ENCODE data around the gene VPS8.

DNA sequence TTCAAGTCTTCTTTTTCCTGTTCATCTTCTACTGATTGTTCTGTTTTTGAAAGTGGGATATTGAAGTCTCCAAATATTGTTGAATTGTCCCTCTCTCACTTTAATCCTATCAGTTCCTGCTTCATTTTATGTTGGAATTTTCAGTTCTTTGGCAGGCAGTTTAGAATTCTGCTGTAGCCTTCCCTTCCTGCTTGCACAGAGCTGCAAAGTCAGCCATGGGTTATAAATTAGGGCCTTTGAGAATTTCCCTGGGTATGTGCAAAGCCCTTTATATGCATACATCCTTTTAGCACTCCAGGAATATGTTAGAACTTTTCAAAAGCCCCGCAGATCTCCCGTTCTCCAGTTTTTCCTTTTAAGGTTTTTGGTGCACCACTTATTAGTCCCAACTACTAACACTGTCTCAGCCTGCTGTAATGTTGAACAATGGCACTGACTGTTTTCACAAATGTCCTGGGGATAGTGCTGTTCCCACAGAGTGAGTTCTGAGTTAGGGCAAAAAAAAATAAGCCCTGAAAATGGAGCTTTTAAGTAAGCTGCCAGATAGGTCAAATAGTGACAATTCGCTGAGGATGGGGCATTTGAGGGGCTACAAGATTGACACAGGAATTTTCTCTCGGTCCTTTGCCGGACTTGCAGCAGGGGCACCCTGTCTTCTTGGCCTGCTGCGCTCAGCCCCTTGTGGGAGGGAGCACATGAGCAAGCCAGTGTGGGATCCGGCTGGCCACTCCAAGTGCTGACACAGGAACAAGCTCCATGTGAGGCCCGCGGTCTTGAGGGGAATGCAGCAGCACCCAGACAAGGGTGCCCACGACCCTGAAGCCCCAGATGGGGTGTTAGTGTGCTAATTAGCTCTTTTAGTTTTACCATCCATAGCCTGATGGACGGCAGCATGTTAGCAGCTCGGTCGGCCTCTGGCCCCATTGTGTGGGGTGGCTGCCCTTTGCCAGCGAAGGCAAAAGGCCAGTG, 96.0 kb downstream of the VPS8 start:
- no peak for TF ChIP-seq GLI4 (tag by site-specific recombination; IDR thresholded peaks at IDR 0.05)
- TF ChIP-seq CTCF (tag by site-specific recombination; IDR thresholded peaks at IDR 0.05) = no peak
- no peak for TF ChIP-seq FEZF1 (tag by site-specific recombination; IDR thresholded peaks at IDR 0.05)
- TF ChIP-seq ZNF274 (IDR thresholded peaks at IDR 0.05; ENCODE audit: low read length) = no peak
- no peak for TF ChIP-seq ZNF274 (tag by site-specific recombination; IDR thresholded peaks at IDR 0.05; ENCODE audit: borderline replicate concordance)
- no peak for TF ChIP-seq ZNF501 (tag by site-specific recombination; IDR thresholded peaks at IDR 0.05)
- TF ChIP-seq YY1 (tag by site-specific recombination; IDR thresholded peaks at IDR 0.05) = no peak
- no peak for TF ChIP-seq ZNF561 (tag by site-specific recombination; IDR thresholded peaks at IDR 0.05; ENCODE audit: borderline replicate concordance)
- TF ChIP-seq ZNF112 (tag by site-specific recombination; IDR thresholded peaks at IDR 0.05) = no peak
- TF ChIP-seq MZF1 (tag by site-specific recombination; IDR thresholded peaks at IDR 0.05; ENCODE audit: borderline replicate concordance) = no peak
- TF ChIP-seq SP2 (tag by site-specific recombination; IDR thresholded peaks at IDR 0.05) = no peak
- TF ChIP-seq HOXA7 (CRISPR knock-in tag; IDR thresholded peaks at IDR 0.05; ENCODE audit: borderline replicate concordance) = no peak
- TF ChIP-seq, protein P1, sequence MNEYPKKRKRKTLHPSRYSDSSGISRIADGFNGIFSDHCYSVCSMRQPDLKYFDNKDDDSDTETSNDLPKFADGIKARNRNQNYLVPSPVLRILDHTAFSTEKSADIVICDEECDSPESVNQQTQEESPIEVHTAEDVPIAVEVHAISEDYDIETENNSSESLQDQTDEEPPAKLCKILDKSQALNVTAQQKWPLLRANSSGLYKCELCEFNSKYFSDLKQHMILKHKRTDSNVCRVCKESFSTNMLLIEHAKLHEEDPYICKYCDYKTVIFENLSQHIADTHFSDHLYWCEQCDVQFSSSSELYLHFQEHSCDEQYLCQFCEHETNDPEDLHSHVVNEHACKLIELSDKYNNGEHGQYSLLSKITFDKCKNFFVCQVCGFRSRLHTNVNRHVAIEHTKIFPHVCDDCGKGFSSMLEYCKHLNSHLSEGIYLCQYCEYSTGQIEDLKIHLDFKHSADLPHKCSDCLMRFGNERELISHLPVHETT (tag by site-specific recombination; IDR thresholded peaks at IDR 0.05) = no peak
- TF ChIP-seq, protein P2, sequence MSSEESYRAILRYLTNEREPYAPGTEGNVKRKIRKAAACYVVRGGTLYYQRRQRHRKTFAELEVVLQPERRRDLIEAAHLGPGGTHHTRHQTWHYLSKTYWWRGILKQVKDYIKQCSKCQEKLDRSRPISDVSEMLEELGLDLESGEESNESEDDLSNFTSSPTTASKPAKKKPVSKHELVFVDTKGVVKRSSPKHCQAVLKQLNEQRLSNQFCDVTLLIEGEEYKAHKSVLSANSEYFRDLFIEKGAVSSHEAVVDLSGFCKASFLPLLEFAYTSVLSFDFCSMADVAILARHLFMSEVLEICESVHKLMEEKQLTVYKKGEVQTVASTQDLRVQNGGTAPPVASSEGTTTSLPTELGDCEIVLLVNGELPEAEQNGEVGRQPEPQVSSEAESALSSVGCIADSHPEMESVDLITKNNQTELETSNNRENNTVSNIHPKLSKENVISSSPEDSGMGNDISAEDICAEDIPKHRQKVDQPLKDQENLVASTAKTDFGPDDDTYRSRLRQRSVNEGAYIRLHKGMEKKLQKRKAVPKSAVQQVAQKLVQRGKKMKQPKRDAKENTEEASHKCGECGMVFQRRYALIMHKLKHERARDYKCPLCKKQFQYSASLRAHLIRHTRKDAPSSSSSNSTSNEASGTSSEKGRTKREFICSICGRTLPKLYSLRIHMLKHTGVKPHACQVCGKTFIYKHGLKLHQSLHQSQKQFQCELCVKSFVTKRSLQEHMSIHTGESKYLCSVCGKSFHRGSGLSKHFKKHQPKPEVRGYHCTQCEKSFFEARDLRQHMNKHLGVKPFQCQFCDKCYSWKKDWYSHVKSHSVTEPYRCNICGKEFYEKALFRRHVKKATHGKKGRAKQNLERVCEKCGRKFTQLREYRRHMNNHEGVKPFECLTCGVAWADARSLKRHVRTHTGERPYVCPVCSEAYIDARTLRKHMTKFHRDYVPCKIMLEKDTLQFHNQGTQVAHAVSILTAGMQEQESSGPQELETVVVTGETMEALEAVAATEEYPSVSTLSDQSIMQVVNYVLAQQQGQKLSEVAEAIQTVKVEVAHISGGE (tag by site-specific recombination; conservative IDR thresholded peaks at IDR 0.05; ENCODE audit: low read depth) = no peak
- no peak for TF ChIP-seq ZNF837 (tag by site-specific recombination; IDR thresholded peaks at IDR 0.05)

Data from HEK293 (cell line).